Stimulated activated CD4-positive, alpha-beta T cell treated with anti-CD3 and anti-CD28 coated beads, Interleukin-2, amount 100 ng/mL, for 4 hours (primary cell): ENCODE measurements around the gene DSCAM.

ENCODE experiments used
- DNase-seq: peaks from one replicate; pipeline ENCODE4 v3.0.0-alpha.2; 2020; ENCODE audit warnings: low read depth

Gene DSCAM

GRCh38 chr21:40547906-40548513, 298.9 kb downstream of the DSCAM start:
- DNase-seq: no peak

- no peak for DNase-seq
Observed at GRCh38 chr21:40546647-40547046, 300.3 kb downstream of the DSCAM start.

GRCh38 chr21:40540216-40540615, 306.7 kb downstream of the DSCAM start:
- no peak for DNase-seq

- no peak for DNase-seq
Observed at GRCh38 chr21:40534886-40535285, 312.1 kb downstream of the DSCAM start.

GRCh38 chr21:40531431-40532110, 315.4 kb downstream of the DSCAM start:
- DNase-seq: no peak

- no peak for DNase-seq
Observed at GRCh38 chr21:40531016-40531415, 315.9 kb downstream of the DSCAM start.

- no peak for DNase-seq
Observed at GRCh38 chr21:40517646-40518045, 329.3 kb downstream of the DSCAM start.

GRCh38 chr21:40516335-40516734, 330.6 kb downstream of the DSCAM start:
- DNase-seq: no peak

- no peak for DNase-seq
Observed at GRCh38 chr21:40512590-40512989, 334.4 kb downstream of the DSCAM start.

- no peak for DNase-seq
Observed at GRCh38 chr21:40507978-40508377, 339.0 kb downstream of the DSCAM start.

GRCh38 chr21:40505681-40506080, 341.3 kb downstream of the DSCAM start:
- DNase-seq: no peak

- no peak for DNase-seq
Observed at GRCh38 chr21:40505244-40505643, 341.7 kb downstream of the DSCAM start.

- no peak for DNase-seq
Observed at GRCh38 chr21:40504825-40505224, 342.1 kb downstream of the DSCAM start.

- no peak for DNase-seq
Observed at GRCh38 chr21:40496116-40496515, 350.8 kb downstream of the DSCAM start.

- DNase-seq: no peak
Observed at GRCh38 chr21:40490408-40490807, 356.6 kb downstream of the DSCAM start.

- no peak for DNase-seq
Observed at GRCh38 chr21:40489001-40489400, 358.0 kb downstream of the DSCAM start.

GRCh38 chr21:40481764-40482163, 365.2 kb downstream of the DSCAM start:
- no peak for DNase-seq

- DNase-seq: no peak
Observed at GRCh38 chr21:40474513-40474912, 372.4 kb downstream of the DSCAM start.

- DNase-seq: no peak
Observed at GRCh38 chr21:40472013-40472412, 374.9 kb downstream of the DSCAM start.

- no peak for DNase-seq
Observed at GRCh38 chr21:40471103-40471502, 375.9 kb downstream of the DSCAM start.

GRCh38 chr21:40466893-40467483, 380.0 kb downstream of the DSCAM start:
- DNase-seq: no peak

GRCh38 chr21:40465382-40465781, 381.6 kb downstream of the DSCAM start:
- no peak for DNase-seq

GRCh38 chr21:40463176-40463575, 383.8 kb downstream of the DSCAM start:
- DNase-seq: no peak

GRCh38 chr21:40461008-40461407, 385.9 kb downstream of the DSCAM start:
- DNase-seq: no peak
